Suprapubic skin (tissue), 4 donors: ENCODE data around the gene TRPM7. TPM values are rescaled to one million over a fixed set of nuclear protein-coding genes. Genes with fewer than 3 reads are reported as not detected.

Experiments
- DNase-seq, 2 donors: peaks; one replicate each; pipeline ENCODE4 v3.0.0-alpha.2; 2019; ENCODE audit warnings: low spot score in 2 of 2
- H3K27ac ChIP-seq: fragments of 200-600 bp; sonication (generic); one replicate; pipeline ENCODE4 v1.5.1; 2019
- H3K27me3 ChIP-seq: fragments of 200-600 bp; sonication (generic); one replicate; pipeline ENCODE4 v1.5.1; 2019
- H3K36me3 ChIP-seq: fragments of 200-600 bp; sonication (generic); one replicate; pipeline ENCODE4 v1.5.1; 2019
- H3K4me1 ChIP-seq: fragments of 200-600 bp; sonication (generic); one replicate; pipeline ENCODE4 v1.5.1; 2019
- H3K4me3 ChIP-seq: fragments of 200-600 bp; sonication (generic); one replicate; pipeline ENCODE4 v1.5.1; 2019; ENCODE audit warnings: mild to moderate bottlenecking
- H3K9me3 ChIP-seq: fragments of 200-600 bp; sonication (generic); one replicate; pipeline ENCODE4 v1.5.1; 2019
- EP300 ChIP-seq: sonication (generic); formaldehyde crosslinking; IDR thresholded peaks from one replicate; pipeline ENCODE4 v1.6.1; 2017; ENCODE audit warnings: antibody characterized with exemption
- POLR2A ChIP-seq, 2 donors: fragments of 450-650 bp; IDR thresholded peaks; one replicate each; pipeline ENCODE4 v1.6.1; 2017; ENCODE audit warnings: antibody characterized with exemption in 2 of 2, mild to moderate bottlenecking in 2 of 2, moderate library complexity in 2 of 2
- POLR2AphosphoS5 ChIP-seq, 3 donors: sonication (generic); formaldehyde crosslinking; IDR thresholded peaks; one replicate each; pipeline ENCODE4 v1.6.1; 2017; ENCODE audit warnings: antibody characterized with exemption in 3 of 3
- WGBS: methylation state at CpG from one replicate; pipeline ENCODE4 v1.1.5; 2018; 5-methylcytosine and 5-hydroxymethylcytosine counted together
- total RNA-seq, 4 donors: library from RNA; depleted of rRNA; stranded (reverse); fragments of >200 nt; gene quantifications; one replicate each; pipeline ENCODE4 v1.1.0, GENCODE V29; 2016
- TF ChIP-seq, protein P1 (sequence below), 2 donors: fragments of 200-600 bp in 1 of 2; fragments of 450-650 bp in 1 of 2; sonication (generic) in 1 of 2; IDR thresholded peaks; one replicate each; pipeline ENCODE4 v1.5.1; 2016 to 2019; ENCODE audit warnings: antibody characterized with exemption in 2 of 2, mild to moderate bottlenecking in 1 of 2, moderate library complexity in 1 of 2

TRPM7 gene
- total RNA-seq, 4 donors from 2014 or later: 30.8 to 72.0 (median 35.5) TPM

DNA sequence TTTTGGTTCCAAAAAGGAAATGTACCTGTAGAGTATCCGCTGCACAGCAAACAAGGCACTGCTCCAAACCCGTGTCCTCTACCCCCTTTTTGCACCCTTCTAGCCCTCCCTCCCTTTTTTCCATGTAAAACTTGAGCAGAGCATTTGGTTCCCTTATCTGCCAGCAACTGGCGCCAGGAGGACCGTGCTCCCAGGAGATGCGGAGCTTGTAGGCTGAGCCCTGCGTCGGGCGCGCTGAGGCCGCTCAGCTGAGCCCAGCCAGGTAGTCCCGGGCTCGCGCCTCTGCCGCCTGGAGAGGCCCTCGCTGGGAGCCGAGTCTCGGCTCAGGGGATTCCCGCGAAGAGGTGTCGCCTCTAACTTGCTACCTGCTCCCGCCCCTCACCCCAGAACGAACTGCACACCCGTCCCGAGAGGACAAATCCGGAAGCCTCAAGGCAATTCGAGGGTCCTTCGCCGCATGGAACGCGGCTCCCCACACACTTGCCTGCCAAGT, 575 bp downstream of the TRPM7 start:
- under 1% methylated on average over 9 of the region's 30 CpGs for WGBS
- H3K36me3 ChIP-seq: no peaks in the 10 kb centered on the region
- peak overlapping the region; percentile 83 for H3K4me3 ChIP-seq
- H3K27ac ChIP-seq: peak overlapping the region; percentile 96
- no peaks in the 10 kb centered on the region for H3K9me3 ChIP-seq
- DNase-seq: peak in 1 of 2 donors; percentile 78
- peaks cover 51% of the 10 kb centered on the region for H3K4me1 ChIP-seq
- H3K27me3 ChIP-seq: no peaks in the 10 kb centered on the region
- TF ChIP-seq POLR2AphosphoS5 (IDR thresholded peaks at IDR 0.05) (no peak), EP300 (no peak), POLR2A (IDR thresholded peaks at IDR 0.05) (no peak)
- TF ChIP-seq, protein P1, sequence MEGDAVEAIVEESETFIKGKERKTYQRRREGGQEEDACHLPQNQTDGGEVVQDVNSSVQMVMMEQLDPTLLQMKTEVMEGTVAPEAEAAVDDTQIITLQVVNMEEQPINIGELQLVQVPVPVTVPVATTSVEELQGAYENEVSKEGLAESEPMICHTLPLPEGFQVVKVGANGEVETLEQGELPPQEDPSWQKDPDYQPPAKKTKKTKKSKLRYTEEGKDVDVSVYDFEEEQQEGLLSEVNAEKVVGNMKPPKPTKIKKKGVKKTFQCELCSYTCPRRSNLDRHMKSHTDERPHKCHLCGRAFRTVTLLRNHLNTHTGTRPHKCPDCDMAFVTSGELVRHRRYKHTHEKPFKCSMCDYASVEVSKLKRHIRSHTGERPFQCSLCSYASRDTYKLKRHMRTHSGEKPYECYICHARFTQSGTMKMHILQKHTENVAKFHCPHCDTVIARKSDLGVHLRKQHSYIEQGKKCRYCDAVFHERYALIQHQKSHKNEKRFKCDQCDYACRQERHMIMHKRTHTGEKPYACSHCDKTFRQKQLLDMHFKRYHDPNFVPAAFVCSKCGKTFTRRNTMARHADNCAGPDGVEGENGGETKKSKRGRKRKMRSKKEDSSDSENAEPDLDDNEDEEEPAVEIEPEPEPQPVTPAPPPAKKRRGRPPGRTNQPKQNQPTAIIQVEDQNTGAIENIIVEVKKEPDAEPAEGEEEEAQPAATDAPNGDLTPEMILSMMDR (IDR thresholded peaks at IDR 0.05): no peak

DNA sequence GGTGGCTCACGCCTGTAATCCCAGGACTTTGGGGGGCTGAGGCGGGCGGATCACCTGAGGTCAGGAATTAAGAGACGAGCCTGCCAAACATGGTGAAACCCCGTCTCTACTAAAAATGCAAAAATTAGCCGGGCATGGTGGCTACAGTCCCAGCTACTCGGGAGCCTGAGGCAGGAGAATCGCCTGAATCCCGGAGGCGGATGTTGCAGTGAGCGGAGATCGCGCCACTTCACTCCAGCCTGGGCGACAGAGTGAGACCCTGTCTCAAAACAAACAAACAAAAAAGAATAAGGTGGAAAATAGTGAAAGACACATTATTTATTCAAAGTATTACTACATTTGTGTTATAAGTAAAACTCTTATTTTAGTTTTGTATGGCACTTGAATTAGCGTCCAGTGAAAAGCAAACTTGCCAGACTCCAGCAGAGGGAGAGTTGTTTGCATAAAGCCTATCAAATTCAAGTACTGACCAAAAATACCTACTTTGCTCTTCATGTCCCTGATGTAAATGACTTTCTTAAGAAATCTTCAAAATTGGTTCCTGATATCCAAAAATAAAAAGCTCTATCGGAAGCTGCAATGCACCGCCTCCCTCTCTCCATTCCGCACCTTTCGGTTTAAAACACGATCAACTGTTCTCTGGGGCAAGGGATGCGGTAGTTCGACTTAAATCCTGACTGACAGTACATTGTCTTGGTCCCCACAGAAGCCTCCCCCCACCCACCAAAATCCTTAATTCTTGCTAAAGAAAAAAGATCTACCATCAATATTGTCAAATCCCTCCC, 1.2 kb downstream of the TRPM7 start:
- Histone ChIP-seq H3K27ac (peak overlapping the region; percentile 96), H3K36me3 (no peaks in the 10 kb centered on the region), H3K4me1 (peaks cover 51% of the 10 kb centered on the region), H3K4me3 (peak overlapping the region; percentile 83), H3K9me3 (no peaks in the 10 kb centered on the region), H3K27me3 (no peaks in the 10 kb centered on the region)
- WGBS: 35% methylated on average over 22 of the region's 22 CpGs
- no peak for DNase-seq
- no peak for TF ChIP-seq EP300

DNA sequence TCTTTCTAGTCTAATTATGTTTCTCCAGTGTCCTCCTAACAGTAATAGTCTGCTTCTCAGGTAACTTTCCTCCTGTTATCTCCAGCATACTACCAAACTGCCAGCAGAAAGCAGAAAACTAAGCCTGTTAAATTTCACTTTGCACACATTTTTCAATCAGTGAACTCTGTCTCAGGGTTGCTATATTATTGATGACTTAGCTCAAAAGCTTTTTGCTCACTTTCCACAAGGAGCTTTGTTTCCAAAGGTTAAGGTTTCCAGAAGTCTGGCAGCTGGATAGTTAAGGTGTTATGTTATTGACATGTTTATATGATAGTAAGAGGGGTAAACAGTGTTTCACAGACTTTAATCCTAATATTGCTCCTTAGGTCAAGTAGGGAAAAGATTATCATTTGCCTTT, 5.1 kb downstream of the TRPM7 start:
- Histone ChIP-seq H3K36me3 (no peaks in the 10 kb centered on the region), H3K27me3 (no peaks in the 10 kb centered on the region), H3K9me3 (no peaks in the 10 kb centered on the region), H3K27ac (no peak overlapping the region), H3K4me3 (no peak overlapping the region), H3K4me1 (peaks cover 43% of the 10 kb centered on the region)
- no peak for DNase-seq
- TF ChIP-seq EP300 (no peak), POLR2A (IDR thresholded peaks at IDR 0.05) (no peak), POLR2AphosphoS5 (IDR thresholded peaks at IDR 0.05) (no peak)
- TF ChIP-seq, protein P1 (IDR thresholded peaks at IDR 0.05): no peak

DNA sequence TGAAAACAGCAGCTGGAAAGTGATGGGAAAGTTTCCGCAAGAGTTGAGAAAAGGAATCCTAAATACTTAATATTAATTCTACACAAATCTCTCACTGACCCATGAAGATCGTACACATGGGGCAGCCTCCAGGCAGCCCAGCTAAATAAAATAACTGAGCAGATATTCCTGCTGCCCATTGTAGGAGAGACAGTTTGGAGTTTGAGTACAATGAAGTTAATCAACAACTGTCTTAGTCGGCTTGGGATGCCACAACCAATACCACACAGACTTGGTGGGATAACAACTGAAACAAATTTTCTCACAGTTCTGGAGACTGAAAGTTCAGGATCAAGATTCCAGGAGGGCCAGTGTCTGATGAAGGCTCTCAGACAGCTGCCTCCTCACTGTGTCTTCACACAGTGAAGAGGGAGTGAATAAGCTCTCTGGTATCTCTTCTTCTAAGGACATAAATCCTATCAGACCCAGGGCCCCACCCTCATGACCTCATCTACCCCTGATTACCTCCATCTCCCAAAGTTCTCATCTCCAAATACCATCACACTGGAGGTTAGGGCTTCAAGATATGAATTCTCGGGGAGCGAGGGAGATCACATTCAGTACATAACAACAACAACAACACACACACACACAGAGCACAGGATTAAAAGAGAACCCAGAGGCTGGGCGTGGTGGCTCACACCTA, 9.7 kb downstream of the TRPM7 start:
- DNase-seq: no peak
- WGBS: 77% methylated on average over 6 of the region's 6 CpGs

DNA sequence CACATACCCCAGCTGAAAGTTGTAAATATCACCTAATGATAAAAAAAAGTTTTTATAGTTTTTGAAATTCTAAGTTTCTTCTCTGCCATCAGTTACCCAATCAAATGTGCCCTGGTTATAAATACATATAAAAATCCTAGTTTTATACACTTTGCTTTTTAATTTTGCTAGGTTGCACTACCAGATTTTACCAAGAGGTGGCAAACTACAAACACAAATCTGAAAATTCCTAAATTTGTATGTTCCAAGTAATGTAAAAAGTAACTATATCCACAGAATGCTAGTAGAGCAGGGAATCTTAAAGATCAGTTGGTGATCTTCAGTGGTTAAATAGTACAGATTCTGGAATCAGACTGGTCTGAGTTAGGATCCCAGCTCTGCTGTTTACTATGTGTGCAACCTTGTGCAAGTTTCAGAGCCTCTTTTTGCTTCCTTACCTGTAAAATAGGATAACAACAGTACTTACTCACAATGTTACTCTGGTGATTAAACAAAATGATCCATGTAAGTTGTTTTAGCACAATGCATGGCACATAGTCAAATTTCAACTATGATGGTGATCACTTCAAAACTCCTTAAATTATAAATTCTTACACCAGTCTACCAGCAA, 11.0 kb downstream of the TRPM7 start:
- Histone ChIP-seq H3K36me3 (peaks cover 5% of the 10 kb centered on the region), H3K27ac (no peak overlapping the region), H3K4me1 (peaks cover 17% of the 10 kb centered on the region), H3K9me3 (no peaks in the 10 kb centered on the region), H3K27me3 (no peaks in the 10 kb centered on the region), H3K4me3 (no peak overlapping the region)
- no peak for DNase-seq
- TF ChIP-seq EP300: no peak
- TF ChIP-seq, protein P1 (IDR thresholded peaks at IDR 0.05): peak; percentile 49 to 73

More for the DNA sequence above, 9.7 kb downstream of the TRPM7 start:
- H3K27ac ChIP-seq: no peak overlapping the region
- no peaks in the 10 kb centered on the region for H3K9me3 ChIP-seq
- TF ChIP-seq, protein P1 (IDR thresholded peaks at IDR 0.05): no peak
- no peak for TF ChIP-seq POLR2AphosphoS5 (IDR thresholded peaks at IDR 0.05)
- no peak for TF ChIP-seq POLR2A (IDR thresholded peaks at IDR 0.05)
- no peak for TF ChIP-seq EP300
- no peaks in the 10 kb centered on the region for H3K27me3 ChIP-seq
- no peak overlapping the region for H3K4me3 ChIP-seq
- H3K36me3 ChIP-seq: peaks cover 5% of the 10 kb centered on the region
- H3K4me1 ChIP-seq: peaks cover 17% of the 10 kb centered on the region
